HUES64 (cell line): ENCODE measurements around the gene PTPRD.

Experiments used
- H3K27ac ChIP-seq: 2 replicates; pipeline ENCODE4 v1.7.0; 2013; ENCODE audit warnings: low read depth, low read length, inconsistent platforms
- H3K27me3 ChIP-seq: 2 replicates; pipeline ENCODE4 v1.6.1; 2013; ENCODE audit warnings: mild to moderate bottlenecking, low read length; ENCODE audit not compliant: insufficient read depth
- H3K36me3 ChIP-seq: 2 replicates; pipeline ENCODE4 v1.6.1; 2013; ENCODE audit warnings: mild to moderate bottlenecking, low read length; ENCODE audit not compliant: insufficient read depth
- H3K4me1 ChIP-seq: 2 replicates; pipeline ENCODE4 v1.6.1; 2013; ENCODE audit warnings: mild to moderate bottlenecking, low read length, moderate library complexity; ENCODE audit not compliant: insufficient read depth
- H3K4me3 ChIP-seq: 2 replicates; pipeline ENCODE4 v1.5.1; 2013; ENCODE audit warnings: mild to moderate bottlenecking, low read length, moderate library complexity
- H3K9ac ChIP-seq: 2 replicates; pipeline ENCODE4 v1.6.1; 2013; ENCODE audit warnings: mild to moderate bottlenecking, low read depth, low read length
- H3K9me3 ChIP-seq: 2 replicates; pipeline ENCODE4 v1.6.1; 2013; ENCODE audit warnings: low read depth, low read length; ENCODE audit not compliant: insufficient read depth
- WGBS: fragments of 150-250, 120-280 bp; methylation state at CpG from one replicate; pipeline ENCODE4 v1.1.7; 2013; ENCODE audit warnings: missing lambda C conversion rate; 5-methylcytosine and 5-hydroxymethylcytosine counted together

The PTPRD gene

DNA sequence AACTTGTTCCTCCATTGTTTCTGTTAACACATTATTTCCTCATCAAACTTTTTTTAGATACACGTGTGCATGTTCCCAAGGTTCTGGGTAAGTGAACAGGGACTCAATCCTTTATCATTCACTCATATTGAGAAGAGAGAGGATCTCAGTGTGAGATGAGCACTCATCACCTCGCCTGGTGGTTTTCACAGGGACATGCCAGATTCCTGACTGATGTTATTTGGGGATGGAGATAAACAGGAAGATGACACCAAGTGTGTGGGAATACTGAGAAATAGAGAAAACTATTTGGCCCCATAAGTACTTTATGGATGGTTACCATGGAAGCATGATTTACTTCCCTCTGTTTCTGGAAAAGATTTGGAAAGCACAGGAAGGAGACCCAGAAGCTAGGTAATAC, 2279.9 kb downstream of the PTPRD start:
- no peak overlapping the region for H3K9ac ChIP-seq
- H3K27me3 ChIP-seq: no peaks in the 10 kb centered on the region
- no peak overlapping the region for H3K4me3 ChIP-seq
- peaks cover 7% of the 10 kb centered on the region; the same call in 1 of the 2 replicates for H3K36me3 ChIP-seq
- 74% methylated on average over 2 of the region's 2 CpGs for WGBS
- no peak overlapping the region for H3K27ac ChIP-seq
- H3K4me1 ChIP-seq: no peaks in the 10 kb centered on the region
- no peaks in the 10 kb centered on the region for H3K9me3 ChIP-seq

DNA sequence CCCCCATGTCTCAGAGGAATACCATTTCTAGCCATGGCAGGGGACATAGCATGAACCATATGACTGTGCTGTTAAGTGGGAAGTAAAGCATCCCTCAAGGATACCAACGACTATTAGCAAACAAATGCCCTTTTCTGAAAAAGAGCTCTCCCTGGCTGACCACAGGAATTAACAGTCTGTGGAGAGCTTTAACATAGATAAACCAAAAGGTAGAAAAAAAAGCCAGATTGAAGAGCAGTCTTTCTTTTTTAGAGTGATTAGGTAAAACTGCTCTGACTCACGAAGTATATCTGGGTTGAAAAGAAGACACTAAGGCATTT, 2280.5 kb downstream of the PTPRD start:
- H3K27me3 ChIP-seq: no peaks in the 10 kb centered on the region
- peaks cover 3% of the 10 kb centered on the region; the same call in 1 of the 2 replicates for H3K36me3 ChIP-seq
- no peaks in the 10 kb centered on the region for H3K9me3 ChIP-seq
- H3K4me1 ChIP-seq: no peaks in the 10 kb centered on the region
- no peak overlapping the region for H3K4me3 ChIP-seq
- H3K27ac ChIP-seq: no peak overlapping the region
- H3K9ac ChIP-seq: no peak overlapping the region
- 73% methylated on average over 2 of the region's 2 CpGs for WGBS

DNA sequence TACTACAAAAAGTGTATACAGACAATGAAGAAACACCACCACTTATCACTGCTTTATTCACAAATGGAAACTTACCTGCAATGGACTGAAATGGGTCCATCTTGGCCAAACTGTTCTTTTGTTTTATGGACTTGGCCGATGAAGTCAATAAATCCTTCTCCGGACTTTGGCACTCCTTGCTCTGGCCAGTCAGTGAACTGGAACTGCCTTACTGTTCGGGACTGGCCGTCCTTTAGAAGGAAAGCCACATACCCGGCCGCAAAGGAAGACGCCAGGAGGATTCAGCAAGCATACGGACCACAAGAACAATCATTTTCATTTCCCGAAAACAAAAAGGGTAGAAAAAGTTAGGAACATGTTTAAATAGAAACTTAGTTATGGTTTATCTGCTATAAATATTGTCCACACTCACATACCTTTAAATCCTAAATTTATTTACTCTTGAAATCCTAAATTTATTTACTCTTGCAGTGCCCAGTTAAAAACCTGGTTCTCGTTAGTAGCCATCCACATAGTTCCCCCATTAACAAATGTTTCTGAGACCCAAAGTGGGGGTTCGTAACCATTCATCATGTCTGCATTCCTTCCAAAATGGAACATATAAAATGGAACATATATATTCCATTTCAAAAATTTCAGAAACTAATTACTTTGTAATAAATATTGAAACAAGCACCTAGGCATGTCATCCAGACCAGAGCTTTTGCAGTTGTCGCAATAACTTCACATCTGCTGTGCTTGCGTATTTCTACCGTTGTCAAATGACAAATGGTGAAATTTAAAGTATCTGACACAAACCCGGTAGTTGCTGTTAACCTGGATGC, 2281.1 kb downstream of the PTPRD start:
- 91% methylated on average over 14 of the region's 15 CpGs for WGBS
- Histone ChIP-seq H3K27ac (no peak overlapping the region), H3K4me3 (no peak overlapping the region), H3K4me1 (no peaks in the 10 kb centered on the region), H3K36me3 (peaks cover 3% of the 10 kb centered on the region; the same call in 1 of the 2 replicates), H3K9me3 (no peaks in the 10 kb centered on the region), H3K9ac (no peak overlapping the region), H3K27me3 (no peaks in the 10 kb centered on the region)

DNA sequence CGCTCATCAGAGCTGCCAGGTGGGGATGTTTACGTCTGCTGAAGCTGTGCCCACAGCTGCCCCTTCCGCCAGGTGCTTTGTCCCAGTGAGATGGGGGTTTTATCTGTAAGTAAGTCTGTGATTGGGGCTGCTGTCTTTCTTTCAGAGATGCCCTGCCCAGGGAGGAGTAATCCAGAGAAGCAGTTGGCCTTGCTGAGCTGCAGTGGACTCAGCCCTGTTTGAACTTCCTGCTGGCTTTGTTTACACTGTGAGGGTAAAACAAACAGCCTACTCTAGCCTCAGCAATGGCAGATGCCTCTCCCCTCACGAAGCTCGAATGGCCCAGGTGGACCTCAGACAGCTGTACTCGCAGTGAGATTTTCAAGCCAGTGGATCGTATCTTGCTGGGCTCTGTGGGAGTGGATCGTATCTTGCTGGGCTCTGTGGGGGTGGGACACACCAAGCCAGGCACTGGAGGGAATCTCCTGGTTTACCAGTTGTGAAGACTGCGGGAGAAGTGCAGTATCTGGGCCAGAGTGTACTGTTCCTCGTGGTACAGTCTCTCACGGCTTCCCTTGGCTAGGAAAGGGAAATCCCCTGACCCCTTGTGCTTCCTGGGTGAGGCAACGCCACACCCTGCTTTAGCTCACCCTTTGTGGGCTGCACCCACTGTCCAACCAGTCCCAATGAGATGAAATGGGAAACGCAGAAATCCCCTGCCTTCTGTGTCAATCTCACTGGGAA, 2283.1 kb downstream of the PTPRD start:
- H3K9me3 ChIP-seq: no peaks in the 10 kb centered on the region
- no peaks in the 10 kb centered on the region for H3K27me3 ChIP-seq
- H3K4me3 ChIP-seq: no peak overlapping the region
- H3K36me3 ChIP-seq: peaks cover 3% of the 10 kb centered on the region; the same call in 1 of the 2 replicates
- H3K27ac ChIP-seq: no peak overlapping the region
- WGBS: 79% methylated on average over 13 of the region's 13 CpGs
- no peaks in the 10 kb centered on the region for H3K4me1 ChIP-seq
- no peak overlapping the region for H3K9ac ChIP-seq

- Histone ChIP-seq H3K9me3 (no peaks in the 10 kb centered on the region; the same call in 1 of the 2 replicates), H3K27me3 (no peaks in the 10 kb centered on the region), H3K4me1 (no peaks in the 10 kb centered on the region), H3K9ac (no peak overlapping the region), H3K4me3 (no peak overlapping the region), H3K27ac (no peak overlapping the region), H3K36me3 (no peaks in the 10 kb centered on the region; the same call in 1 of the 2 replicates)
- WGBS: 98% methylated on average over 5 of the region's 5 CpGs
These were observed 2297.6 kb downstream of the PTPRD start for GRCh38 chr9:8315211-8315610.

- Histone ChIP-seq H3K9ac (no peak overlapping the region), H3K9me3 (no peaks in the 10 kb centered on the region; the same call in 1 of the 2 replicates), H3K4me1 (no peaks in the 10 kb centered on the region), H3K36me3 (no peaks in the 10 kb centered on the region), H3K27ac (no peak overlapping the region), H3K4me3 (no peak overlapping the region), H3K27me3 (no peaks in the 10 kb centered on the region)
These were observed 2303.5 kb downstream of the PTPRD start for GRCh38 chr9:8309258-8309657.

DNA sequence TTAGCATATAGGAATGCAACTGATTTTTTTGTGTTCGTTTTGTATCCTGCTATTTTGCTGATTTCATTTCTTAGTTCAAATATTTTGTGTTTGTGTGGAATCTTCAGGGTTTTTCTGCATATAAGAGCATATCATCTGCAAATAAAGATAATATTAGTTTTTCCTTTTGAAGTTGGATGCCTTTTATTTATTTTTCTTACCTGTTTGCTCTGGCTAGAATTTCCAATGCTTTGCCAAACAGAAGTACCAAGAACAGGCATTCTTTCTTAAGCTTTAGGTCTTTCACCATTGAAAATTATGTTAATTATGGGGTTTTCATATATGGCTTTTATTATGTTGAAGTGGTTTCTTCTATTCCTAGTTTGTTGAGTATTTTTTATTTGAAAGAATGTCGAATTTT, 2308.1 kb downstream of the PTPRD start:
- H3K27me3 ChIP-seq: no peaks in the 10 kb centered on the region
- WGBS: 83% methylated on average over 2 of the region's 2 CpGs
- H3K4me1 ChIP-seq: no peaks in the 10 kb centered on the region
- H3K27ac ChIP-seq: no peak overlapping the region
- H3K9me3 ChIP-seq: no peaks in the 10 kb centered on the region
- no peak overlapping the region for H3K9ac ChIP-seq
- H3K36me3 ChIP-seq: no peaks in the 10 kb centered on the region
- no peak overlapping the region for H3K4me3 ChIP-seq

DNA sequence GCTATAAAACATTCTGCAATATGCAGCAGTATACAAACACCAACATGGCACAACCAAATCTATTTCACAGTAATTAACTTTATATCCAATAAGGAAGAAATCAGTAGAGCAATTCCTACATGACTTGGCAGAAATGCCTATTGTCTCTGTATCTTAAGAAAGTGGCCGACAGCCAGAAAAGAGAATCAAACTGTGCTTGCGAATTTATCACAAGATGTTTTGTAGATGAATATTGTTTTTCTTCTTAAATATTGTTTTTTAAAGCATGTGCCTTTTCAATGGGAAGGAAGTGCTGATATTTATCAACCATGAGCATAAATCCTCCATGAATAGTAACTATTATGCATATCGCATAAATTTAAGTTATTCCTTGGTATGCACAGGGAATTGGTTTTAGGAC, 2311.5 kb downstream of the PTPRD start:
- Histone ChIP-seq H3K4me3 (no peak overlapping the region), H3K27ac (no peak overlapping the region), H3K27me3 (no peaks in the 10 kb centered on the region), H3K36me3 (no peaks in the 10 kb centered on the region), H3K9me3 (no peaks in the 10 kb centered on the region), H3K9ac (no peak overlapping the region), H3K4me1 (no peaks in the 10 kb centered on the region)
- WGBS: 95% methylated on average over 2 of the region's 3 CpGs

- H3K36me3 ChIP-seq: no peaks in the 10 kb centered on the region
These were observed 2315.8 kb downstream of the PTPRD start for GRCh38 chr9:8297047-8297446.

GRCh38 chr9:8292657-8293056, 2320.1 kb downstream of the PTPRD start:
- H3K36me3 ChIP-seq: no peaks in the 10 kb centered on the region
- WGBS: 95% methylated on average over 4 of the region's 4 CpGs
- H3K9ac ChIP-seq: no peak overlapping the region
- H3K27ac ChIP-seq: no peak overlapping the region
- no peak overlapping the region for H3K4me3 ChIP-seq
- no peaks in the 10 kb centered on the region for H3K4me1 ChIP-seq
- no peaks in the 10 kb centered on the region for H3K9me3 ChIP-seq
- no peaks in the 10 kb centered on the region for H3K27me3 ChIP-seq

More at GRCh38 chr9:8297047-8297446, 2315.8 kb downstream of the PTPRD start:
- no peaks in the 10 kb centered on the region for H3K9me3 ChIP-seq
- H3K9ac ChIP-seq: no peak overlapping the region
- H3K4me3 ChIP-seq: no peak overlapping the region
- no peaks in the 10 kb centered on the region for H3K4me1 ChIP-seq
- WGBS: 95% methylated on average over 3 of the region's 3 CpGs
- H3K27me3 ChIP-seq: no peaks in the 10 kb centered on the region
- H3K27ac ChIP-seq: no peak overlapping the region

- WGBS: 94% methylated on average over 2 of the region's 2 CpGs
- Histone ChIP-seq H3K9ac (no peak overlapping the region), H3K36me3 (no peaks in the 10 kb centered on the region), H3K27ac (no peak overlapping the region), H3K4me1 (no peaks in the 10 kb centered on the region), H3K4me3 (no peak overlapping the region), H3K9me3 (no peaks in the 10 kb centered on the region), H3K27me3 (no peaks in the 10 kb centered on the region)
These were observed 2323.1 kb downstream of the PTPRD start for GRCh38 chr9:8289681-8290080.
